Liver (tissue), 9 donors: ENCODE results near the gene DACH1. TPM values are rescaled to one million over a fixed set of nuclear protein-coding genes. Genes with fewer than 3 reads are reported as not detected.

Source experiments
- DNase-seq: peaks from one replicate; pipeline ENCODE4 v3.0.0-alpha.2; 2017; ENCODE audit warnings: low spot score
- H3K27ac ChIP-seq, 2 donors: one replicate each; pipeline ENCODE4 v1.7.0; 2013; ENCODE audit warnings: inconsistent platforms in 2 of 2, low read length in 2 of 2, control low read depth in 1 of 2, low read depth in 1 of 2, mild to moderate bottlenecking in 1 of 2
- H3K27me3 ChIP-seq, 4 donors: one replicate each; pipeline versions ENCODE4 v1.6.1 to v1.7.0; 2013; ENCODE audit warnings: low read length in 3 of 4, inconsistent platforms in 1 of 4, mild to moderate bottlenecking in 1 of 4, moderate library complexity in 1 of 4; ENCODE audit not compliant: control insufficient read depth in 4 of 4, insufficient read depth in 4 of 4
- H3K36me3 ChIP-seq, 4 donors: one replicate each; pipeline versions ENCODE4 v1.6.1 to v1.7.0; 2013; ENCODE audit warnings: low read length in 3 of 4, mild to moderate bottlenecking in 3 of 4, low read depth in 1 of 4, moderate library complexity in 1 of 4; ENCODE audit not compliant: control insufficient read depth in 4 of 4, insufficient read depth in 3 of 4
- H3K4me1 ChIP-seq, 4 donors: one replicate each; pipeline versions ENCODE4 v1.6.1 to v1.7.0; 2013; ENCODE audit warnings: low read length in 3 of 4, mild to moderate bottlenecking in 3 of 4, moderate library complexity in 1 of 4; ENCODE audit not compliant: control insufficient read depth in 4 of 4, insufficient read depth in 4 of 4
- H3K4me3 ChIP-seq, 3 donors: one replicate each; pipeline versions ENCODE4 v1.6.1 to v1.7.0; 2013; ENCODE audit warnings: low read length in 3 of 3, control low read depth in 1 of 3, low read depth in 1 of 3, mild to moderate bottlenecking in 1 of 3
- H3K9ac ChIP-seq, 2 donors: one replicate each; pipeline ENCODE4 v1.7.0; 2013; ENCODE audit warnings: low read length in 2 of 2, mild to moderate bottlenecking in 2 of 2, moderate library complexity in 2 of 2, control low read depth in 1 of 2, low read depth in 1 of 2
- H3K9me3 ChIP-seq, 4 donors: one replicate each; pipeline versions ENCODE4 v1.6.1 to v1.7.0; 2013; ENCODE audit warnings: low read length in 3 of 4; ENCODE audit not compliant: control insufficient read depth in 4 of 4
- ATF3 ChIP-seq: IDR thresholded peaks from 2 replicates; pipeline ENCODE4 v1.6.1; 2016; ENCODE audit warnings: antibody characterized with exemption
- FOXA2 ChIP-seq: IDR thresholded peaks from 2 replicates; pipeline ENCODE4 v1.6.1; 2016; ENCODE audit warnings: antibody characterized with exemption
- GABPA ChIP-seq, 2 donors: IDR thresholded peaks in 1 of 2; conservative IDR thresholded peaks in 1 of 2; 2 replicates each; pipeline ENCODE4 v1.6.1; 2016; ENCODE audit warnings: antibody characterized with exemption in 2 of 2, mild to moderate bottlenecking in 1 of 2, moderate library complexity in 1 of 2
- HNF4G ChIP-seq: IDR thresholded peaks from 2 replicates; pipeline ENCODE4 v1.6.1; 2016; ENCODE audit warnings: antibody characterized with exemption
- JUND ChIP-seq, 2 donors: IDR thresholded peaks; 2 replicates each; pipeline ENCODE4 v1.6.1; 2016; ENCODE audit warnings: antibody characterized with exemption in 2 of 2
- MAX ChIP-seq: IDR thresholded peaks from 2 replicates; pipeline ENCODE4 v1.6.1; 2016; ENCODE audit warnings: antibody characterized with exemption
- NR2F2 ChIP-seq: IDR thresholded peaks from 2 replicates; pipeline ENCODE4 v1.6.1; 2016; ENCODE audit warnings: antibody characterized with exemption
- RAD21 ChIP-seq, 2 donors: IDR thresholded peaks; 2 replicates each; pipeline ENCODE4 v1.6.1; 2016; ENCODE audit warnings: antibody characterized with exemption in 2 of 2, mild to moderate bottlenecking in 2 of 2
- REST ChIP-seq: IDR thresholded peaks from 2 replicates; pipeline ENCODE4 v1.6.1; 2016; ENCODE audit warnings: antibody characterized with exemption, mild to moderate bottlenecking
- RXRA ChIP-seq, 2 donors: IDR thresholded peaks; 2 replicates each; pipeline ENCODE4 v1.6.1; 2017 to 2018; ENCODE audit warnings: antibody characterized with exemption in 2 of 2, mild to moderate bottlenecking in 1 of 2
- SP1 ChIP-seq: IDR thresholded peaks from 2 replicates; pipeline ENCODE4 v1.6.1; 2018; ENCODE audit warnings: antibody characterized with exemption, mild to moderate bottlenecking
- TAF1 ChIP-seq: conservative IDR thresholded peaks from 2 replicates; pipeline ENCODE4 v1.6.1; 2016; ENCODE audit warnings: antibody characterized with exemption, mild to moderate bottlenecking
- YY1 ChIP-seq: IDR thresholded peaks from 2 replicates; pipeline ENCODE4 v1.6.1; 2016; ENCODE audit warnings: antibody characterized with exemption, mild to moderate bottlenecking
- ZBTB33 ChIP-seq: IDR thresholded peaks from 2 replicates; pipeline ENCODE4 v1.6.1; 2016; ENCODE audit warnings: antibody characterized with exemption
- WGBS: extraction: QIAGEN DNeasy Blood & Tissue Kit; methylation state at CpG from one replicate; pipeline ENCODE4 v1.1.7; 2013; 5-methylcytosine and 5-hydroxymethylcytosine counted together
- polyA plus RNA-seq, 2 donors: library from polyadenylated mRNA; stranded (reverse) in 1 of 2; unstranded in 1 of 2; fragments of 200-250 nt in 1 of 2; fragments of >200 nt in 1 of 2; fragmentation: Nextera tagmentation in 1 of 2; extraction: Ambion mirVana in 1 of 2; gene quantifications; one replicate each; pipeline versions ENCODE4 v1.2.1 to v1.2.3, GENCODE V29; 2013 to 2015
- total RNA-seq, 2 donors: library from RNA; depleted of rRNA; stranded (reverse); fragments of >200 nt; gene quantifications; one replicate each; pipeline ENCODE4 v1.2.3, GENCODE V29; 2014
- donor health status: healthy.
- donor health status: healthy.
- donor health status: healthy.
- donor health status: healthy.
- donor health status: healthy.

Gene DACH1
- total and polyA plus RNA-seq, 4 donors: 0.28 to 1.9 (median 0.77) TPM

GRCh38 chr13:71589032-71589431, 278.0 kb downstream of the DACH1 start:
- WGBS: 60% methylated on average over 2 of the region's 2 CpGs
- Histone ChIP-seq H3K27me3 (no peaks in the 10 kb centered on the region), H3K9me3 (no peaks in the 10 kb centered on the region), H3K4me1 (no peaks in the 10 kb centered on the region), H3K9ac (no peak overlapping the region), H3K27ac (no peak overlapping the region), H3K4me3 (no peak overlapping the region), H3K36me3 (no peaks in the 10 kb centered on the region)
- no peak for TF ChIP-seq JUND (IDR thresholded peaks at IDR 0.05)
- TF ChIP-seq ATF3: no peak
- TF ChIP-seq HNF4G: no peak
- TF ChIP-seq ZBTB33: no peak
- no peak for TF ChIP-seq MAX
- TF ChIP-seq FOXA2: no peak
- TF ChIP-seq NR2F2: no peak
- TF ChIP-seq SP1: no peak
- no peak for TF ChIP-seq GABPA (IDR thresholded peaks at IDR 0.05 in 1 of 2, conservative IDR thresholded peaks at IDR 0.05 in 1 of 2)
- TF ChIP-seq YY1: no peak
- DNase-seq: no peak

- DNase-seq: no peak
- Histone ChIP-seq H3K27ac (no peak overlapping the region), H3K36me3 (no peaks in the 10 kb centered on the region), H3K4me1 (no peaks in the 10 kb centered on the region), H3K4me3 (no peak overlapping the region), H3K9ac (no peak overlapping the region), H3K27me3 (no peaks in the 10 kb centered on the region), H3K9me3 (no peaks in the 10 kb centered on the region)
- WGBS: 77% methylated on average over 5 of the region's 5 CpGs
- no peak for TF ChIP-seq HNF4G
Observed at GRCh38 chr13:71587817-71588216, 279.2 kb downstream of the DACH1 start.

- no peaks in the 10 kb centered on the region for H3K27me3 ChIP-seq
Observed at GRCh38 chr13:71587193-71587592, 279.8 kb downstream of the DACH1 start.

More at GRCh38 chr13:71587193-71587592, 279.8 kb downstream of the DACH1 start:
- H3K4me3 ChIP-seq: no peak overlapping the region
- H3K9me3 ChIP-seq: no peaks in the 10 kb centered on the region
- no peak overlapping the region for H3K27ac ChIP-seq
- 73% methylated on average over 2 of the region's 2 CpGs for WGBS
- H3K9ac ChIP-seq: no peak overlapping the region
- H3K4me1 ChIP-seq: no peaks in the 10 kb centered on the region
- H3K36me3 ChIP-seq: no peaks in the 10 kb centered on the region
- DNase-seq: no peak
- TF ChIP-seq REST (no peak), RXRA (IDR thresholded peaks at IDR 0.05) (no peak), TAF1 (no peak), FOXA2 (no peak), SP1 (no peak), JUND (IDR thresholded peaks at IDR 0.05) (no peak), RAD21 (IDR thresholded peaks at IDR 0.05) (no peak), HNF4G (no peak), ATF3 (no peak), GABPA (IDR thresholded peaks at IDR 0.05 in 1 of 2, conservative IDR thresholded peaks at IDR 0.05 in 1 of 2) (no peak)
